GM12801 (cell line): ENCODE data around the gene FAM53A.

Experiments used
- CTCF ChIP-seq: IDR thresholded peaks from one replicate; pipeline ENCODE4 v1.5.1; 2011; ENCODE audit warnings: control low read depth; ENCODE audit not compliant: insufficient read length; ENCODE audit errors: extremely low read depth

FAM53A gene

DNA sequence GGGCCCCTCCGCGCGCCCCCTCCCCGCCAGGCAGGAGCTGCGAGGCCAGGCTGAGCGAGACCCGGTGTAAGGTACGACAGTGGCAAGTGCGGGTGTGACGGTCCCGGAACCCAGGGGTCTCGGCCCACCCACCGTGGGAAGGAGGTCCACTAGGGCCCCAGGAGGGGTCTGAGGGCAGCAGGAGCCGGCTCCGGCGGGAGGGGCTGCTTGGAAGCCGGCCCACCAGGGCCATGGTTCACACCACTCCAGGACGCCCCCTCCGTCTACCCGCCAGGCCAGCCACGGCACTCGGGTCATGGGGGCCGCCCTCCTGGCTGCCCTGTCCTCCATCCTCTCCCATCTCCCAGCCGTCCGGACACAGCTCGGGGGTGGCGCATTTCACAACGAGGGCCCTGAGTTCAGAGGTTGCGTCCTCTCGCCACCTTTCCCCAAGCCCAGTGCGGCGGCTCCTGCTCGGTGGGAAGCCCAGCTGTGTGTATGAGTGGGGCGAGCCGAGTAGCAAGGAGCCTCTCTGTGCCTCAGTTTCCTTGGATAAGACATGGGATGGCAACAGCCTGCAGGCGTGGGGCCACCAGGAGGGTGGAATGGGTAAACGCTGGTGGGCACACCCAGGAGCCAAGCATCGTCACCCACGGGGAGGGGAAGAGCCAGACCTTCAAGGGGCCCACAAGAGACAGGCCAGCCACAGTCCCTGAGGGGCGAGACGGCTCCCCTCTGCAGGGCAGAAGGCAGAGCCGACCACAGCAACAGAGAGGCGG is 81.3 kb downstream of the FAM53A start:
- no peak for TF ChIP-seq CTCF

DNA sequence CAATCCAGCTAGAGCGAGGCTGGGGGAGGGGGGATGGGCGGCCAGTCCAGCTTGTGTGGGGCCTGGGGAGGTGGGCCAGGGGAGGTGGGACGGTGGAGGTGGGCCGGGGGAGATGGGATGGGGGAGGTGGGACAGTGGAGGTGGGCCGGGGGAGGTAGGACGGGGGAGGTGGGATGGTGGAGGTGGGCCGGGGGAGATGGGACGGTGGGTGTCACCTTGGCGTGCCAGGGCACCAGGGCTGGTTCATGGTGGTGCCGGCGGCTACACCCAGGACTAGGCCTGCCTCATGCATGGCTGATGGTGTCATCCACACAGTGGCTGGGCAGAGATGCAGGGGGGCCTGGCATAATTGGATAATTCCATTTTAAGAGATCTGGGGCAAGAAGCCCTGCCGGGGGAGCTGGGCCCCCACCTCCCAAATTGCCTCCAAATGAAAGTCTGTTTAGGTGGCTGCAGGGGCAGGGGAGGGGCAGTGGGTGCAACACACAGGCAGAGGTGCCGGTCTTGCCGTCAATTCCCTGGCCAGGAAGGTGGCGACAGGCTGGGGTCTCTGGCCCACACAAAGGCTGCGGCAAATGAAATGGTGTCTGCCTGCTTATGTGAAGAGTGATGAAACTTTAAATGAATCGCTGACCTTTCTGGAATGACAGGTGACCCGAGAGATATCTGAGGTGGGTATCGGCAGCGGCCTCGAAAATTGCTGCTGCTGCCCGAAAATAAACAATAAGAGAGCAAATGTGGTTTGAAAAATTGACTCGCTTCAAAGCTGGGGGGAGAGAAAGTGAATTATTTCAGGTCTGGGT is 82.1 kb downstream of the FAM53A start:
- TF ChIP-seq CTCF, result no peak

GRCh38 chr4:1601533-1601835 is 82.6 kb downstream of the FAM53A start:
- TF ChIP-seq CTCF, result no peak

DNA sequence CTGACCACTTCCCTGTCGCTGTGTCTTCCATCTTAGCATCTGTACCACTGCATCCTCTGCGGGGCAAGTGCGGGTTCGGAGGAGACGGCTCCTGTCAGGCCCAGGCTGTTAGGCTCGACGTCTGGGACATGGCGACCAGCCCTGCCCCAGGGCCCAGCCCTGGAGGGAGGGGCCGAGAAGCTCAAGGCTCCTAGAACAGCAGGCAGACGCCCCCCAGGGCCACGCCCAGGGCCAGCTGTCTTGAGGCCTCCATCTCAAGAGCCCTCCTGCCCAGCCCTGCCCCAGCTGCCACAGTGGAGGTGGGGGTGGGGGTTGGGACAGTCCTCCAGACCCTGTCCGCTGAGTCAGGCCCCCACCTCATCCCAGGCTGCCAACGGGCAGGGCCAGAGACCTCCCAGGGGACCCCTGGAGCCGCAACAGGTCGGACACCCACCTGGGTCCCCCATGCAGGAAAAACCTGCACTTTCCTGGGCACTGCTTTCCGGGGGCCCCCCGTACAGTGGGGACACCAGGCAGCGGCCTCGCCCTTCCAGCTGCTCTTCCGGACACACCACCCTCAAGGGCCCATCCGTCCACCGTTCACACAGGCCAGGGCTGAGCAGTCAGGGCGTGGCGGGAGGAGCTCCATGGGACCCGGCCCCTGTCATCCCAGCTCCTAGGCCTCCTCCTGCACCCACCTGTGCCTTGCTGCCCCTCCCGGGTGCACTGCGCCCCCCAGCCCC is 83.1 kb downstream of the FAM53A start:
- no peak for TF ChIP-seq CTCF

- TF ChIP-seq CTCF, result no peak
Observed at GRCh38 chr4:1600211-1600780, 83.8 kb downstream of the FAM53A start.

- TF ChIP-seq CTCF, result no peak
Observed at GRCh38 chr4:1599491-1600210, 84.5 kb downstream of the FAM53A start.
